Nephron progenitor cell (in vitro differentiated cells): Measurements from ENCODE around the gene CDC5L.

Source experiments
- DNase-seq: peaks from one replicate; pipeline ENCODE4 v3.0.0; 2021
- H3K27ac Mint-ChIP-seq: 2 replicates; pipeline ENCODE4 v1.8.0; 2021; ENCODE audit warnings: mild to moderate bottlenecking, moderate library complexity, mixed read lengths
- H3K27me3 Mint-ChIP-seq: 2 replicates; pipeline ENCODE4 v1.8.0; 2021; ENCODE audit warnings: mild to moderate bottlenecking, low read depth, mixed read lengths; ENCODE audit not compliant: poor library complexity
- H3K36me3 Mint-ChIP-seq: 2 replicates; pipeline ENCODE4 v1.8.0; 2021; ENCODE audit warnings: low read depth, mixed read lengths
- H3K4me1 Mint-ChIP-seq: 2 replicates; pipeline ENCODE4 v1.8.0; 2021; ENCODE audit warnings: mixed read lengths
- H3K4me3 Mint-ChIP-seq: 2 replicates; pipeline ENCODE4 v1.8.0; 2021; ENCODE audit warnings: mild to moderate bottlenecking, moderate library complexity, mixed read lengths
- H3K9me3 Mint-ChIP-seq: 2 replicates; pipeline ENCODE4 v1.8.0; 2021; ENCODE audit warnings: mild to moderate bottlenecking, moderate library complexity, mixed read lengths
- CTCF ChIP-seq: fragments of 200-600 bp; sonication (generic); IDR thresholded peaks from 2 replicates; pipeline ENCODE4 v1.5.0; 2021; ENCODE audit warnings: antibody characterized with exemption

Gene CDC5L

GRCh38 chr6:44462335-44462734 lies 74.8 kb downstream of the CDC5L start:
- peak overlapping the region; percentile 49 for H3K27ac Mint-ChIP-seq
- H3K36me3 Mint-ChIP-seq, result no peaks in the 10 kb centered on the region
- H3K9me3 Mint-ChIP-seq, result no peaks in the 10 kb centered on the region
- H3K4me1 Mint-ChIP-seq, result peaks cover 22% of the 10 kb centered on the region
- TF ChIP-seq CTCF, result no peak
- DNase-seq, result no peak
- H3K4me3 Mint-ChIP-seq, result no peak overlapping the region
- H3K27me3 Mint-ChIP-seq, result peaks cover 12% of the 10 kb centered on the region

GRCh38 chr6:44462797-44463727 lies 75.6 kb downstream of the CDC5L start:
- Mint-ChIP-seq H3K9me3 (no peaks in the 10 kb centered on the region), H3K4me3 (no peak overlapping the region), H3K4me1 (peaks cover 15% of the 10 kb centered on the region), H3K27me3 (peaks cover 12% of the 10 kb centered on the region), H3K36me3 (no peaks in the 10 kb centered on the region), H3K27ac (peak overlapping the region; percentile 49)
- no peak for DNase-seq
- no peak for TF ChIP-seq CTCF

GRCh38 chr6:44463728-44464450 lies 76.4 kb downstream of the CDC5L start:
- no peak overlapping the region for H3K4me3 Mint-ChIP-seq
- no peak for TF ChIP-seq CTCF
- no peak for DNase-seq
- H3K9me3 Mint-ChIP-seq, result no peaks in the 10 kb centered on the region
- H3K27ac Mint-ChIP-seq, result no peak overlapping the region
- no peaks in the 10 kb centered on the region for H3K36me3 Mint-ChIP-seq
- H3K27me3 Mint-ChIP-seq, result peaks cover 12% of the 10 kb centered on the region
- H3K4me1 Mint-ChIP-seq, result peaks cover 13% of the 10 kb centered on the region

GRCh38 chr6:44464527-44465310 lies 77.2 kb downstream of the CDC5L start:
- no peak for DNase-seq
- H3K36me3 Mint-ChIP-seq, result no peaks in the 10 kb centered on the region
- no peak overlapping the region for H3K4me3 Mint-ChIP-seq
- TF ChIP-seq CTCF, result no peak
- H3K9me3 Mint-ChIP-seq, result no peaks in the 10 kb centered on the region
- H3K27me3 Mint-ChIP-seq, result peaks cover 12% of the 10 kb centered on the region
- no peak overlapping the region for H3K27ac Mint-ChIP-seq
- H3K4me1 Mint-ChIP-seq, result peaks cover 13% of the 10 kb centered on the region

- H3K36me3 Mint-ChIP-seq, result no peaks in the 10 kb centered on the region
- no peaks in the 10 kb centered on the region for H3K9me3 Mint-ChIP-seq
- no peak for DNase-seq
- no peak for TF ChIP-seq CTCF
- no peak overlapping the region for H3K4me3 Mint-ChIP-seq
- H3K27ac Mint-ChIP-seq, result no peak overlapping the region
- peaks cover 19% of the 10 kb centered on the region for H3K4me1 Mint-ChIP-seq
- peaks cover 12% of the 10 kb centered on the region for H3K27me3 Mint-ChIP-seq
Observed at GRCh38 chr6:44466955-44467354, 79.4 kb downstream of the CDC5L start.
